WTC11 (cell line): Measurements from ENCODE around the gene MUSTN1. TPM values are rescaled to one million over a fixed set of nuclear protein-coding genes. Genes with fewer than 3 reads are reported as not detected.

Source experiments
- ATAC-seq: fragments of 200-7000 bp; cut with Tn5 transposase; 2 replicates; pipeline ENCODE4 v1.10.0; 2021; ENCODE audit warnings: mild to moderate bottlenecking, moderate library complexity
- CTCF ChIA-PET: fragments of 300-600 bp; sonication (Branson Sonifier 250); formaldehyde crosslinking; loops from one replicate; lab custom pipeline; 2021; ENCODE audit warnings: antibody characterized with exemption; lab: Charles Lee
- POLR2A ChIA-PET: fragments of 350-600 bp; sonication (Branson Sonifier 250); formaldehyde crosslinking; loops from one replicate; lab custom pipeline; 2021; ENCODE audit warnings: antibody characterized with exemption; lab: Charles Lee
- DNase-seq: peaks from one replicate; pipeline ENCODE4 v3.0.0; 2021; ENCODE audit warnings: low spot score
- H3K27ac Mint-ChIP-seq: 2 replicates; pipeline ENCODE4 v1.8.0; 2021; ENCODE audit warnings: mixed read lengths
- H3K27me3 Mint-ChIP-seq: 2 replicates; pipeline ENCODE4 v1.8.0; 2021; ENCODE audit warnings: low read depth, mild to moderate bottlenecking, moderate library complexity, mixed read lengths
- H3K36me3 Mint-ChIP-seq: 2 replicates; pipeline ENCODE4 v1.8.0; 2021; ENCODE audit warnings: mixed read lengths
- H3K4me1 Mint-ChIP-seq: 2 replicates; pipeline ENCODE4 v1.8.0; 2022; ENCODE audit warnings: mixed read lengths
- H3K4me3 Mint-ChIP-seq: 2 replicates; pipeline ENCODE4 v1.8.0; 2021; ENCODE audit warnings: mild to moderate bottlenecking, moderate library complexity, mixed read lengths
- H3K9me3 Mint-ChIP-seq: 2 replicates; pipeline ENCODE4 v1.8.0; 2021; ENCODE audit warnings: mixed read lengths
- ATF6 ChIP-seq: sonication (generic); formaldehyde crosslinking; IDR thresholded peaks from 2 replicates; pipeline ENCODE4 v1.8.1; 2023; ENCODE audit warnings: mild to moderate bottlenecking, missing genetic modification reagents
- CBFB ChIP-seq: sonication (generic); formaldehyde crosslinking; IDR thresholded peaks from 2 replicates; pipeline ENCODE4 v1.8.1; 2022; ENCODE audit warnings: mild to moderate bottlenecking, low read depth, missing genetic modification reagents
- CREM ChIP-seq: sonication (generic); formaldehyde crosslinking; IDR thresholded peaks from 2 replicates; pipeline ENCODE4 v1.8.1; 2022; ENCODE audit warnings: mild to moderate bottlenecking, missing genetic modification reagents, moderate library complexity
- E2F4 ChIP-seq: sonication (generic); formaldehyde crosslinking; IDR thresholded peaks from 2 replicates; pipeline ENCODE4 v1.8.1; 2022; ENCODE audit warnings: low read depth, mild to moderate bottlenecking, moderate library complexity, missing genetic modification reagents, borderline replicate concordance
- E2F5 ChIP-seq: sonication (generic); formaldehyde crosslinking; IDR thresholded peaks from 2 replicates; pipeline ENCODE4 v1.8.1; 2022; ENCODE audit warnings: mild to moderate bottlenecking, moderate library complexity, missing genetic modification reagents
- ELF4 ChIP-seq: sonication (generic); formaldehyde crosslinking; IDR thresholded peaks from 2 replicates; pipeline ENCODE4 v1.8.1; 2022; ENCODE audit warnings: low read depth, mild to moderate bottlenecking, moderate library complexity, missing genetic modification reagents
- EMX1 ChIP-seq: fragments of 250-450 bp; sonication (Bioruptor Pico); IDR thresholded peaks from 2 replicates; pipeline ENCODE4 v1.8.0; 2021; ENCODE audit warnings: mild to moderate bottlenecking
- ETV6 ChIP-seq: sonication (generic); formaldehyde crosslinking; IDR thresholded peaks from 2 replicates; pipeline ENCODE4 v1.8.1; 2022; ENCODE audit warnings: mild to moderate bottlenecking, missing genetic modification reagents
- FOXJ3 ChIP-seq: sonication (generic); formaldehyde crosslinking; IDR thresholded peaks from 2 replicates; pipeline ENCODE4 v1.9.0; 2021; ENCODE audit warnings: missing genetic modification reagents, mild to moderate bottlenecking, borderline replicate concordance
- FOXP4 ChIP-seq: sonication (generic); formaldehyde crosslinking; IDR thresholded peaks from 2 replicates; pipeline ENCODE4 v1.8.0; 2022; ENCODE audit warnings: mild to moderate bottlenecking, missing genetic modification reagents
- IRF1 ChIP-seq: sonication (generic); formaldehyde crosslinking; IDR thresholded peaks from 2 replicates; pipeline ENCODE4 v1.8.0; 2023; ENCODE audit warnings: missing genetic modification reagents
- IRF2 ChIP-seq: sonication (generic); formaldehyde crosslinking; IDR thresholded peaks from 2 replicates; pipeline ENCODE4 v1.8.0; 2022; ENCODE audit warnings: low read depth, missing genetic modification reagents, borderline replicate concordance
- JAZF1 ChIP-seq: fragments of 250-450 bp; sonication (Bioruptor Pico); IDR thresholded peaks from 2 replicates; pipeline ENCODE4 v1.9.0; 2021; ENCODE audit warnings: moderate library complexity, mild to moderate bottlenecking, inconsistent platforms
- NFE2L1 ChIP-seq: sonication (generic); formaldehyde crosslinking; IDR thresholded peaks from 2 replicates; pipeline ENCODE4 v1.8.1; 2023; ENCODE audit warnings: missing genetic modification reagents
- NR3C1 ChIP-seq: sonication (generic); formaldehyde crosslinking; conservative IDR thresholded peaks from 2 replicates; pipeline ENCODE4 v1.8.1; 2023; ENCODE audit warnings: low read depth, mild to moderate bottlenecking, missing genetic modification reagents
- RORB ChIP-seq: fragments of 250-450 bp; sonication (Bioruptor Pico); IDR thresholded peaks from 2 replicates; pipeline ENCODE4 v1.9.0; 2021; ENCODE audit warnings: mild to moderate bottlenecking
- SMAD4 ChIP-seq: sonication (generic); formaldehyde crosslinking; IDR thresholded peaks from 2 replicates; pipeline ENCODE4 v1.8.0; 2022; ENCODE audit warnings: mild to moderate bottlenecking, missing genetic modification reagents
- SP1 ChIP-seq: sonication (generic); formaldehyde crosslinking; conservative IDR thresholded peaks from 2 replicates; pipeline ENCODE4 v1.8.1; 2022; ENCODE audit warnings: missing genetic modification reagents
- TP53 ChIP-seq: sonication (generic); formaldehyde crosslinking; IDR thresholded peaks from 2 replicates; pipeline ENCODE4 v1.8.1; 2023; ENCODE audit warnings: mild to moderate bottlenecking, missing genetic modification reagents
- ZMAT4 ChIP-seq: fragments of 250-450 bp; sonication (Bioruptor Pico); IDR thresholded peaks from 2 replicates; pipeline ENCODE4 v1.9.0; 2021; ENCODE audit warnings: mild to moderate bottlenecking
- ZNF512 ChIP-seq: sonication (generic); formaldehyde crosslinking; IDR thresholded peaks from 2 replicates; pipeline ENCODE4 v1.8.1; 2022; ENCODE audit warnings: missing genetic modification reagents, borderline replicate concordance
- total RNA-seq: library from RNA; stranded (reverse); gene quantifications from 3 replicates; pipeline ENCODE4 v1.2.3, GENCODE V29; 2021

Gene MUSTN1
- total RNA-seq, 1 experiment from 2014 or later: 4.2 TPM

- ChIA-PET POLR2A (no interaction called here), CTCF (interaction anchor here (0.6 to 1.2 kb wide), 5 partner anchors 19 to 127 kb away, joined by 3 to 5 read pairs (median 3); no protein-coding TSS in a partner anchor)
- DNase-seq (no peak), ATAC-seq (no peak)
- Mint-ChIP-seq H3K27me3 (no peaks in the 10 kb centered on the region), H3K9me3 (peaks cover 20% of the 10 kb centered on the region), H3K36me3 (peaks cover 20% of the 10 kb centered on the region), H3K4me3 (no peak overlapping the region), H3K4me1 (no peaks in the 10 kb centered on the region), H3K27ac (no peak overlapping the region; the same call in 1 of the 2 replicates)
- TF ChIP-seq IRF2 (CRISPR knock-in tag) (no peak), TP53 (CRISPR knock-in tag) (no peak), NFE2L1 (no peak), SMAD4 (no peak), JAZF1 (no peak), CREM (CRISPR knock-in tag) (no peak), ATF6 (CRISPR knock-in tag) (no peak), ETV6 (no peak), E2F4 (CRISPR knock-in tag) (no peak), ZMAT4 (no peak), RORB (CRISPR knock-in tag) (no peak)
Observed at GRCh38 chr3:52859686-52860423, 25.0 kb upstream of the MUSTN1 start.

GRCh38 chr3:52857864-52858263 is 23.0 kb upstream of the MUSTN1 start:
- POLR2A ChIA-PET: no interaction called here
- H3K4me1 Mint-ChIP-seq: no peaks in the 10 kb centered on the region
- DNase-seq (no peak), ATAC-seq (no peak)
- TF ChIP-seq NR3C1: no peak
- TF ChIP-seq TP53 (CRISPR knock-in tag): no peak
- TF ChIP-seq EMX1 (CRISPR knock-in tag): no peak
- no peak for TF ChIP-seq ZNF512 (CRISPR knock-in tag)
- H3K27me3 Mint-ChIP-seq: no peaks in the 10 kb centered on the region
- H3K9me3 Mint-ChIP-seq: peaks cover 3% of the 10 kb centered on the region; the same call in 1 of the 2 replicates
- CTCF ChIA-PET: no interaction called here
- H3K36me3 Mint-ChIP-seq: peaks cover 6% of the 10 kb centered on the region
- H3K4me3 Mint-ChIP-seq: no peak overlapping the region
- no peak overlapping the region for H3K27ac Mint-ChIP-seq

GRCh38 chr3:52857133-52857532 is 22.3 kb upstream of the MUSTN1 start:
- no peak overlapping the region for H3K4me3 Mint-ChIP-seq
- ChIA-PET CTCF (no interaction called here), POLR2A (interaction anchor here (0.9 kb wide), 1 partner anchor 15 kb away, joined by 3 read pairs; no protein-coding TSS in a partner anchor)
- TF ChIP-seq CBFB (CRISPR knock-in tag) (no peak), FOXJ3 (CRISPR knock-in tag) (no peak), FOXP4 (CRISPR knock-in tag) (no peak), E2F5 (CRISPR knock-in tag) (no peak), ZNF512 (CRISPR knock-in tag) (no peak), ELF4 (CRISPR knock-in tag) (no peak), JAZF1 (no peak), NR3C1 (no peak), SP1 (CRISPR knock-in tag) (no peak), IRF1 (no peak), NFE2L1 (no peak)

More at GRCh38 chr3:52857133-52857532, 22.3 kb upstream of the MUSTN1 start:
- ATAC-seq: no peak
- H3K27ac Mint-ChIP-seq: no peak overlapping the region
- no peak for DNase-seq
- H3K27me3 Mint-ChIP-seq: no peaks in the 10 kb centered on the region
- no peaks in the 10 kb centered on the region for H3K4me1 Mint-ChIP-seq
- H3K36me3 Mint-ChIP-seq: peaks cover 4% of the 10 kb centered on the region
- H3K9me3 Mint-ChIP-seq: no peaks in the 10 kb centered on the region
